ENCODE results near the gene SAMD4B.
A peak's percentile ranks its signal among the peaks of the same experiment; 100 is the strongest.
"Not testable (repeated sequence)": the region's sequence is repeated elsewhere in the genome, so short reads cannot be mapped to it uniquely, and the experiment has no call there.

The SAMD4B gene

GRCh38 chr19:39314016-39314728, 28.0 kb upstream of the SAMD4B start:
- DNase-seq (ENCODE audit: low spot score), result no peak

DNA sequence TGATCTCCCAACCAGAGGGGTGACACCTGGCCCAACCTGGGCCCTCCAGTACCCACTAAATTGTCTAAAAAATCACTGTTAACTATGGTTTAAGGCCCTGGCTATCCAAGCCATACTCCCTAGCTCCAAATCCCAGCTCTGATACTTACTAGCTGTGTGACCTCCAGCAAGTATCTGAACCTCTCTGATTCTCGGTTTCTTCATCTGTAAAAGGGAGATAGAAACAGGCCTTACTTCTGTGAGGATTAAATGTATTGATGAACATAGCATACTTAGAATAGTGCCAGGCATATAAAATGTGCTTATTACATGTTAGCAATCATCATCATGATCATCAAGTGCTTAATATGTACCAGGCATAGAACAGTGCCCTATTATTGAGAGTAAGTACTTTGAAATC, 26.3 kb upstream of the SAMD4B start:
- DNase-seq (ENCODE audit: low spot score), result no peak

GRCh38 chr19:39316627-39317321, 25.4 kb upstream of the SAMD4B start:
- no peak for DNase-seq (ENCODE audit: low spot score)

DNA sequence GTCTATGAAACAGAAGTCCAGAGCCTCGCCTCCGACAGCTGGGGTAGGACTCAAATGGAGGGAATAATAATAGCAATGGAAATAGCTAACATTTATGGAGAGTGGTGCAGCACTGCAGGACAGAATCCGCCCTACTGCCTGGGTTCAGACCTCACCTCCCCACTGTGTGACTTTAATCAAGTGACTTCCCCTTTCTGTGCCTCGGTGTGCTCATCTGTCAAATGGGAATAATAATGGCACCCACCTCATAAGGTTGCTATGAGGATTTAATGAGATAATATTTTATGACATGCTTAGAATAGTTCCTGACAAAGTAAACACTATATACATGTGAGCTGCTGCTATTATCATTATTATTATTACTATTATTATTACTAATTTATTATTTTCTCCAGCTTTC, 24.7 kb upstream of the SAMD4B start:
- no peak for DNase-seq (ENCODE audit: low spot score)

DNA sequence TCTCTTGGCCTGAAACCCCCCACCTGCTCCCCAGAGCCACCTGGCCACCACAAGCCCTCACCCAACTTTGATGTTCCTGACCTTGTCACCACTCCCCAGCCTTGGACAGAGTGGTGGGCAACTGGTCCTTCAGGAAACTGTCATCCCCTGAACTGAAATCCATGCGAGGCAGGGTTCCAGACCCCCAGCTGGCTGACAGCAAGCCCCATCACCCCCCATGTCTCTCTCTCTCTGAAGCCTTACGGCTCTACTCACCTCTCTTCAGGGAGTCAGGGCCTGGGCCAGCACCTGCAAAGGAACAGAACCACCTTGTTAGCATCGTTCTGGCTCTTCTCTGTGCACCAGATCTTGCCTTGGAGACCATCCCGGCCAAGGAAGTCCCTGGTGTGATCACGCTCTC, 24.1 kb upstream of the SAMD4B start:
- DNase-seq (ENCODE audit: low spot score), result no peak

DNA sequence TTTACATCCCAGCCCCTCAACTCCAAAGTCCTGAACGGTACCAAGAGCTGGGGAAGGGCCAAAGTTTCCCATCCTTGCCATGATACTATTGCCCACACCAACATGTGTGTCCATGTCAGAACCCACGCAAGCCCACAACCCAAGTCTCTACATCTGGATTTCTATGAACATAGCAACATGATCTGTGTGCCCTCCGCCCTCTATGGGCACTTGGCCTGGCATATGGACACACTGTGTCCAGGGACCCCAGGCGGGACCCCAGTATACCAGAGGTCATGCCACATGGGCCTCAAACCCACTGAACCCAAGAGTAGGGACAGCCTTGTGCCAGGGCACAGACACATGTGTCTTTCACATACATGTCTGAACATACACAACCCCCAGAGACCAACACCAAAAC, 23.5 kb upstream of the SAMD4B start:
- no peak for DNase-seq (ENCODE audit: low spot score)

- no peak for DNase-seq (ENCODE audit: low spot score)
These were observed 22.9 kb upstream of the SAMD4B start for GRCh38 chr19:39319098-39319891.

DNA sequence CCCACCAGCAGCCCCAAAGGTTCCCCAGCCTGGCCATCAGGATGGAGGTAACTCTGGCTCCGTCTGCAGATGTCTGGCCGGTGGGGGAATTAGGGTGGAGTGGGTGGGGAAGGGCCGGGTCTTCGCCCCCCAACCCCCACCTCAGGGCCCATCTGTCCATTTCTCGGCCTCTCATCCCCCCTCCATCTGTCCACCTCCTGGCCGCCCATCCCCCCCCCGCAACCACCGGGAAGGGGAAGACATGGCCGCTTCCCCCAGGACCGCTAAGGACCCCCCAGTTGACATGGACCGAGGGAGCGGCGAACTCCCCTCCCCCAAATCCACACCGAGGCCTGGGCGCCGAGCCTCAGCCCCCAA, 22.4 kb upstream of the SAMD4B start:
- DNase-seq (ENCODE audit: low spot score), result no peak

DNA sequence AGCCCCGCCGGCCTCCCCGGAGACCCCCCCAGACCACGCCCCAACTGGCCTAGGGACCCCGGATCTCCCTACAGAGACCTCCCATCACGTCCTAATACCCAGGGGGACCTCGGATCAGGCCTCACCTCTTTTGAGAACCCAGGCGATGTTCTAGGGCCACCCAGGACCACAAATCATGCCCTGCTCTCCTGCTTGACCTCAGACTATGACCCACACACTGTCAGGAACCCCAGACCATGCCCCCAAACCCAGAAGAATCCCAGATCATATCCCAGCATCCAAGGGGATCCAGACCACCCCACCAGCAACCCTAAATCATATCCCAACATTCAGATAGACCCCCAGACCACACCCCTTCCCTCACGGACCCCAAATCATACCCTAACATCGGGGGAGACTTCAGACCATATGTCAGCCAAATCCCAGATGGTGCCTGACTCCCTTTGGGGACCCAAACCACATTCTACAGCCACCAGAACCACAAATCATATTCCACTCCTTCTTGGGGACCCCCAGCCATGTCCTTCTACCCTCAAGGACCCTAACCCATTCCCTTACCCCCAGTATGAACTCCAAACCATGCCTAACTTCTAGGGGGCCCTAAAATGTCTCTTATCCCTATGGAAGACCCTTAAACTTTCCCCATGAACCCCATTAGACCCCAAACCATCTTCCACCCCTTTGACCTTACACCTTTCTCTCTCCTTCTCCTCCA, 20.9 kb upstream of the SAMD4B start:
- no peak for DNase-seq (ENCODE audit: low spot score)

GRCh38 chr19:39321832-39322176, 20.4 kb upstream of the SAMD4B start:
- DNase-seq (ENCODE audit: low spot score), result no peak

- no peak for DNase-seq (ENCODE audit: low spot score)
These were observed 17.9 kb upstream of the SAMD4B start for GRCh38 chr19:39324242-39324842.

- DNase-seq (ENCODE audit: low spot score), result no peak
These were observed 16.2 kb upstream of the SAMD4B start for GRCh38 chr19:39325778-39326665.

DNA sequence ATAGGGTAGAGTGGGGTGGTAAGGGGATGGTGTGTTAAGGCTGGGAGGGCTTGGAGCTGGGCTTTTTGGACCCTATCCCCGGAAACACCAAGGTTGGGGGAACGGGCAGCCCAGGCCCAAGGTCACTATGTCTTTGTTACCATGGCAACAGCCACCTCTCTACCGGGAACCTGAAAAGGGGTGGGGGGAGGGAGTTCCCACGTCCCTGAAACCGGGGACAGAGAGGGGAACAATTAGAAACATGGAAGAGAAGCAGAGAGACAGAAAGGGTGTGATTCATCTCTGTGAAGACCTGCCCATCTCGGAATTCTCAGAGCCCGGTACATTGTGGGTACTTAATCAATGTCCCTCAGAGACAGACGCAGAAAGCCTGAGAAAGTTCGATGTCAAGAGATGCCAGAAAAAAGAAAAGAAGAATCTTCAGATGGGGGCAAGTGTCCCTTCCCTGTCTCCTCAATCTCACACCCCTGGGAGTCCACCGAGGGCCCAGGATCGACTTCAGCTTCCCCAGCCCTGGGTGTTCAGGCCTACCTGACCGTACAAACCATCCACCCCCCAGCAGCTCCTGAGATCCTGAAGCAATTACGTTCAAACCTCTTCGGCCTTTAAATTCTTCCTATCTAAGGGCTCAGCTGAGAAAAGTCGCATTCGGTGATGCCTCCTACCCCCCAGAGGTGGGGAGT, 14.7 kb upstream of the SAMD4B start:
- no peak for DNase-seq (ENCODE audit: low spot score)

GRCh38 chr19:39328046-39328705, 14.0 kb upstream of the SAMD4B start:
- peak; percentile 81 for DNase-seq (ENCODE audit: low spot score)

DNA sequence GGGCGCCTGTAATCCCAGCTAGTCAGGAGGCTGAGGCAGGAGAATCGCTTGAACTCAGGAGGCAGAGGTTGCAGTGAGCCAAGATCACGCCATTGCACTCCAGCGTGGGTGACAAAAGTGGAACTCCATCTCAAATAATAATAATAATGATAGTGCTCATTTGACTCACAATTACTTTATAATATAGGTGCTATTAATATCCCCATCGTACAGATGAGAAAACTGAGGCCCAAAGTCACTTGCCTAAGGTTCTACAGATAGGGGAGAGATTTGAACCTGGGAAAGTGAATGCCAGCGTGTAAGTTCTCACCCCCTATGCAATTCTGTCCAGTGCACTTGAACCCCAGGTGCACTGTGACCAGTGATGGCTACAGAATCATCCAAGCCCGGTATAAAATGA, 12.3 kb upstream of the SAMD4B start:
- no peak for DNase-seq (ENCODE audit: low spot score)

- no peak for DNase-seq (ENCODE audit: low spot score)
These were observed 9.9 kb upstream of the SAMD4B start for GRCh38 chr19:39332293-39332692.

DNA sequence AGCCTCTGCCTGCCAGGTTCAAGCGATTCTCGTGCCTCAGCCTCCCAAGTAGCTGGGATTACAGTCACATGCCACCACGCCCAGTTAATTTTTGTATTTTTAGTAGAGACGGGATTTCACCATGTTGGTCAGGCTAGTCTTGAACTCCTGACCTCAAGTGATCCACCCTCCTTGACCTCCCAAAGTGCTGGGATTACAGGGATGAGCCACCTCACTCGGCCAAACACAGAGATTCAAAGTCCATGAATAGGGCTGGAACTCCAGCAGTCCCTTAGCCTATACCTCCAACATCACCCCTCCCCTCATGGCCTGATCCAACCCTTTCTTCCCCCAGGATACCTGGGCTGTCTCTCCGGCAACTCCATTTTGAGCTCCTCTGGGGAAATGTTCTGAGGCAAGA, 9.5 kb upstream of the SAMD4B start:
- not testable (repeated sequence) for DNase-seq (ENCODE audit: low spot score)

GRCh38 chr19:39333507-39333906, 8.7 kb upstream of the SAMD4B start:
- DNase-seq (ENCODE audit: low spot score), result no peak

GRCh38 chr19:39334444-39334976, 7.7 kb upstream of the SAMD4B start:
- DNase-seq (ENCODE audit: low spot score), result no peak

GRCh38 chr19:39335168-39335548, 7.1 kb upstream of the SAMD4B start:
- peak; percentile 24 for DNase-seq (ENCODE audit: low spot score)
